Activated CD4-positive, CD25-positive, alpha-beta regulatory T cell treated with anti-CD3 and anti-CD28 coated beads, Interleukin-2, amount 50 U/mL, for 24 hours (primary cell): ENCODE data around the gene TUBB4A.

Experiments used
- ATAC-seq, 2 donors: fragments of 150-1000 bp; cut with Tn5 transposase; one replicate each; pipeline ENCODE4 v1.10.0; 2021; ENCODE audit warnings: mild to moderate bottlenecking in 1 of 2, moderate library complexity in 1 of 2

TUBB4A gene

GRCh38 chr19:6491802-6492592 lies 10.1 kb downstream of the TUBB4A start:
- ATAC-seq, result no peak

DNA sequence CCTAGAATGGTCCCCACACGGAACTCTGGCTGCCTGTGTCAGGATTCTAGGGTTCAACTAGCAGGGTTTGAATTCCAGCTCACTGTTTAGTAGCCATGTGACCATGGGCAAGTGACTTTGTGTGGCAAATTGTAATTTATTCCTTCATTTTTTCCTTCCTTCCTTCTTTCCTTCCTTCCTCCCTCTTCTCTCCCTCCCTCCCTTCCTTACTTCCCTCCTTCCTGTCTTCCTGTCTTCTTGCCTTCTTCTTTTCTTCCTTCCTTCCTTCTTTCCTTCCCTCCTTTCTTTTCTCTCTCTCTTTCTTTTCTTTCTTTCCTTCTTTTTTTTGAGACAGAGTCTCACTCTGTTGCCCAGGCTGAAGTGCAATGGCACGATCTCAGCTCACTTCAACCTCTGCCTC lies 12.0 kb downstream of the TUBB4A start:
- no peak for ATAC-seq

GRCh38 chr19:6489278-6490061 lies 12.6 kb downstream of the TUBB4A start:
- ATAC-seq, result peak; percentile 79 to 89

- no peak for ATAC-seq
These were observed 17.3 kb downstream of the TUBB4A start for GRCh38 chr19:6484831-6485230.

- no peak for ATAC-seq
These were observed 17.9 kb downstream of the TUBB4A start for GRCh38 chr19:6484230-6484629.

DNA sequence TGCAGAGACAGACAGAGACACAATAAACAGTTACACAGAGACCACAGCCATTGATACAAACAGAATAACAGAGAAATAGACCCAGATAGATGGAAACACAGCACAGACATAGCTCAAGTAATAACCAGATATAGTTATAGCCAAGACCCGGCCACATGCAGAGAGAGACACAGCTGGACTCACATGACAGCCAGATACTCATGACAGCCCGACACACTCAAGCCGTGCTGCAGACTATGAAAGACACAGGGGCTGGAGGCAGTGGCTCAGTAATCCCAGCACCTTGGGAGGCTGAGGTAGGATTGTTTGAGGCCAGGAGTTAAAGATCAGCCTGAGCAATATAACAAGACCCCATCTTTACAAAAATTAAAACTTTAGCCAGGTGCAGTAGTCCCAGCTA lies 18.9 kb downstream of the TUBB4A start:
- ATAC-seq, result no peak

GRCh38 chr19:6482343-6482686 lies 19.8 kb downstream of the TUBB4A start:
- ATAC-seq, result peak; percentile 18 to 19

DNA sequence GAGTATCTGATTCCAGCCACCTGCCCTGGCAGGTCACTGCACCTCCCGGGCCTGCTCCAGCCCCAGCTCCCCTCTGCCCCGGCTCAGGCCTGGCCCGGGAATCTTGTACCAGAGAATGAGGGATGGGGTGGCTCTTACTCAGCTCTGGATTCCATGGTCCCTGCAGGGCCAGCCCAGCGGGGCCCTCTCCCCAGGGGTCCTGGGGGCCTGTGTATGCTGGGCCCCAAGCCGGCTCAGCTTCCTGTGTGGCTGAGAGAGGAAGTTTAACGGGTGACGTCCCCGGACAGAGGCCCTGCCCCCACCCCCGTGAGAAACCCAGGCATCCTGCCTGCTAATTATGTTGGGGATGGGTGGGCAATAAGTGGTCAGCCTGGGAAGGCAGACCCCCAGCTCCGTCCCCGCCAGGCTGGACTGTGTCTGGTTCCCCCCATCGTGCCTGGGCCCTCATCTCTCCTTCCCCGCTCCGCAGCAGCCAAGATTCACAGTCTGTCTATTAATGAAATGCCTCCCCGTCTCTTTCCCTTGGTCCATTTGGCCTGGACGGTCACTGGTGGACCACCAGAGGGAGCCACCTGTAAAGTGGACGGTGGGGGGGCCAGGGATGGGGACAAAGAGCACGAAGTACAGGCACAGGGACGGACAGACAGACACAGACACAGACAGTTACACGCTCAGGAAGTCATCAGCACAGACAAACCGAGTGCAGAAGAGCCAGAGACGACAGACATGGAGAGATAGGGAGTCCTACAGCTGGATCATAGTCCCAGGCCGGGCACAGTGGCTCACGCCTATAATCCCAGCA lies 20.4 kb downstream of the TUBB4A start, which contains the start of gene DENND1C:
Gene DENND1C, minus strand, starts transcription at position 247 of the 802 bp plus-strand sequence. Its CDS starts 92 bp downstream, at position 155.
- ATAC-seq, result peak; percentile 87 to 91

GRCh38 chr19:6480848-6481415 lies 21.2 kb downstream of the TUBB4A start:
- ATAC-seq, result peak; percentile 17 to 28

DNA sequence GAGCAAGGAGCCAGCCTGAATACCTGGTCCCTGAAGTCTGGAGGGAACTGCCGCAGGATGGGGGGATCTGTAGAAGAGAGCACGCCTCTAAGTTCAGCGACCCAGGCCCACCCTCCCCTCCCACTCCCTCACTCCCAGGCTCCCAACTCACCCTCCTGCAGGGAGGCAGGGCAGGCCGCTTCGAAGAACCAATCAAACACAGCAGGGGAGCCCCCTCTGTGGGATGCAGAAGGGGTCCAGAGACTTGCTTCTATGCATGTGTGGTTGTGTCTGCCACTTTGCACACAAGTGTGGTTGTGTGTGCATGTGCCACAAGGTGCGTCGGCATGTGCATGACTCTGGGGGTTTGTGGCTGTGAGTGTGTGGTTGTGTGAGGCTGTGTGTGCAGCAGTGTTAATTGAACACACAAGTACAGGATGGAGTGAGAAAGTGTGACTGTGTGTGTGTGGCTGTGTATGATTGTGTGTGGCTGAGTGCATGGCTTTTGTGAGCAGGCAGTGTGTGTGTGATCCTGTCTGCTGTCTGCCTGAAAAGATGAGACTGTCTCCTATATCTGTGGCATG lies 22.2 kb downstream of the TUBB4A start:
- ATAC-seq, result no peak

DNA sequence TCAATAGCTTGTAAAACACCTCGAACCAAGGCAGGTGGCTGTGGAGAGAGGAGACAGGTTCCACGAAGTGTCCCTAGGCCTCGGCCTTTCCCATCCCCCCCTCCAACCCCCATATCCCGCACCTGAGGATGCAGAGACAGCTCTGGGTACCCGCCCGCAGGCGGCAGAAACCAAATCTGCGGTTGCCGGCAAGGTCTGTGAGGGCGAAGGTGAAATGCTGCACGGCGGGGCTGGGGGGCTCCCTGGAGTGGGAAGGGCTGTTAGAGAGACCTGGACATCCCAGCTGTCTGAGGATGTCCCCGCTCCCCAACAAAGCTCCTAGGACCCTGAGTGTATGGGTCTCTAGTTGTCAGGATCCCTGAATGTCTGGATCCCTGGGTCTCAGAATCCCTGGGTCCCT lies 23.3 kb downstream of the TUBB4A start:
- no peak for ATAC-seq

DNA sequence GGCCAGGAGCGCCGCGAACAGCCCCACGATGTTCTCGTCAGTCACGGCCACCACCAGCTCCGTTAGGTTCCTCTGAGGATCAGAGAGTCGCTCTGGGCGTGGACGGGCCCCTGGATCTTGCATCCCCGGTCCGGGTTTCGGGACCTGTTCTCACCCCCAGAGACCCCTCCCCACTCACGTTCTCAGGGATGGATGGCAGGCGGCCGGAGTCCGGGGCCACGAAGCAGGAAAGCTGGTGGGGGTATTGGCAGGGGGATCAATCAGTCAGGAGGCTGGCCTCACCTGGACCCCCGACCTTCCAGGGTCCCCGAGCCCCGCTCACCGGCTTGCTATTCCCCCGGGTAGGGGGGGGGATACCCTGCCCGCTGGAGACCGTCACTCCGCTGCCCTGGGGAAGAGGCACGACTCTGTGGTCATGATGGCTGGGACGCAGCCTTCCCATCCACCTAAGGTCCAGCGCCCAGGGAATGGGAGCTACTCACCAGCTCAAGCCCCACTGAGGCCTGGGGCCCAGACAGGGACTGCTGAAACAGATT lies 25.1 kb downstream of the TUBB4A start:
- ATAC-seq, result no peak

GRCh38 chr19:6476155-6476895 lies 25.8 kb downstream of the TUBB4A start:
- ATAC-seq, result peak; percentile 67 to 77

- no peak for ATAC-seq
These were observed 26.6 kb downstream of the TUBB4A start for GRCh38 chr19:6475321-6476108.

DNA sequence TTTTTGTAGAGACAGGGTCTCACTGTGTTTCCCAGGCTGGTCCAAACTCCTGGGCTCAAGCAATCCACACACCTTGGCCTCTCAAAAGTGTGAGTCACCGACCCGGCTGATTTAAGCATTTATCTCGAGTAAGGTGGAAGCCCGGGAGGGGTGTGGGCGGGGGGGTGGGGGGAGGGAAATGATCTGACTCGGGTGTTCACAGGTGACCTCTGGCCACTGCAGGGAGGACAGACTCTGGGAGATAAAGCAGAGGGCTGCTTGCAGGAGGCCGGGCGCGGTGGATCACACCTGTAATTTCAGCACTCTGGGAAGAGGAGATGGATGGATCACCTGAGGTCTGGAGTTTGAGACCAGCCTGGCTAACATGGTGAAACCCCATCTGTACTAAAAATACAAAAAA lies 28.5 kb downstream of the TUBB4A start:
- no peak for ATAC-seq

DNA sequence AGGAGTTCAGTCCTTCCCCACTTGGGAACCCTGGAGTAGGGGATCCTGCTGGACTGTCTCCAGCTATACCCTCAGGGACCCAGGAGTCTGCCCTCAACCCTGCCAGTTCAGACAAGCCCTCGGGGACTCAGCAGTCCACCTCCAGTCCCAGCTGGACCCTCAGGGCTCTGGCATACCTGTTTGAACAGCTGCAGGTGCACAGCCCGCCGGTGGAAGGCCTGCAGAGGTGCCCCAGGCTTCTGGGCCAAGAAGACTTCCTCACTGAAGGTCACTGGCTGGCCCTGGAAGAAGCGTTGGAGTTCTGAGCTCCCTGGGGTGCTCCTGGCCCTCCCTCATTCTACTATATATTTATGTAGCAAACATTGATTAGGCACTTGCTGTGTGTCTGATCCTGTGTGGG lies 29.4 kb downstream of the TUBB4A start:
- no peak for ATAC-seq

- ATAC-seq, result no peak
These were observed 31.0 kb downstream of the TUBB4A start for GRCh38 chr19:6471076-6471475.

DNA sequence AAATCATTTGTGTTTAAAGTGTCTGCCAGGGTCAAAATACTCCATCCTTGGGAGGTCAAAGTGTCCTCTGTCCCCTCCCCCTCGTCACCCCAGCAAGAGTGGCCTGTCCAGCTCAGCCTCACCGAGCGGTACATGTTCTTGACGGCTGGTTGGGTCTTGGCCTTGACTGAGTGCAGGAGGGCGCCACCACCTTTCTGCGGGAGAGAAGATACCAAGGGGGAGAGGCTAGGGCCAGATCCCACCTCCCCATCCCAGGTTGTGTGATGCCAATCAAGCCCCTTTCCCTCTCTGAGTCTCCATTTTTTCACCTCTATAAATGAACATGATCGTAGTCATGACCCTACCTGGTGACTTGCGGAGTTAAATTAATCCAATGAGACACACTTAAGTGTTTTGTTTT lies 31.9 kb downstream of the TUBB4A start:
- ATAC-seq, result no peak

DNA sequence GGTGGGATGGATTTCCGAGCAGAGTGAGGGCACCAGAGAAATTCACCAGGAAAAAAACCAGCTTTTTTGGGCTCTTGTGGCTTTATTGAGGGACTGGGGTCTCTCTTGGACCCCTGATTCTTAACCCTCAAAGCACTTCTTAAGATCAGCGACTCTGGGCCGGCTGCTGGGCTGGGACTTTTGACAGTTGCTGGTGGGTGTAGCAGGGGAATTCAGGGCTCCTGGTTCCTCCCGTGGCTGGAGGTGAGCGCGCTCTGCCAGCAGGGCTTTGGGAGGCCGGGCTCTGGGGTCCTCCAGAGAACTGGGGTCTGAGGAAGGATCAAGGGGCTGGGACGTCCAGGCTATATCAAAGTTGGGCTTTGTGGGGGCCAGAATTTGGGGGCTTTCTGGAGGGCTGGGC lies 34.7 kb downstream of the TUBB4A start:
- ATAC-seq, result no peak

DNA sequence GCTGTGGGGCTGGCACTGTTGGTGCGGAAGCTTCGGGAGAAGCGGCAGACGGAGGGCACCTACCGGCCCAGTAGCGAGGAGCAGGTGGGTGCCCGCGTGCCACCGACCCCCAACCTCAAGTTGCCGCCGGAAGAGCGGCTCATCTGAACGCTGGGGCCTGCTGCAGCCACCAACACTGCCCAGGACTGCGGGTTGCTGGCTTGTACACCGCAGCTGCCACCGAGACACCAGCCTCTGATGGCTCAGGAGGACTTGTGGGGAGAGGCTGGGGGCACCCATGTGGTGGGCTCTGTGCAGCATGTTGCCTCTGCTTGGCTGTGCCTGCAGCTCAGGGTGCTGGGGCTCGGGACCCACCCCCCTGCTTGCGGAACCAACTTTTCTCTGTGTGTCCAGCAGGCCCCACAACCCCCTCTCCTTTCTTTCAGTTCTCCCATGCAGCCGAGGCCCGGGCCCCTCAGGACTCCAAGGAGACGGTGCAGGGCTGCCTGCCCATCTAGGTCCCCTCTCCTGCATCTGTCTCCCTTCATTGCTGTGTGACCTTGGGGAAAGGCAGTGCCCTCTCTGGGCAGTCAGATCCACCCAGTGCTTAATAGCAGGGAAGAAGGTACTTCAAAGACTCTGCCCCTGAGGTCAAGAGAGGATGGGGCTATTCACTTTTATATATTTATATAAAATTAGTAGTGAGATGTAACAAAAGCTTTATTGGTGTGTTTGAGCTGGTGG lies 35.4 kb downstream of the TUBB4A start:
- ATAC-seq, result no peak
